GM12873 (cell line): ENCODE results near the gene PLEKHA1.

Experiments
- CTCF ChIP-seq: IDR thresholded peaks from 2 replicates; pipeline ENCODE4 v1.5.1; 2012; ENCODE audit warnings: low read depth, mild to moderate bottlenecking, moderate library complexity, low read length, control low read depth; ENCODE audit not compliant: insufficient read depth; ENCODE audit errors: missing control alignments

The PLEKHA1 gene

GRCh38 chr10:122373108-122373507, 1.4 kb upstream of the PLEKHA1 start:
- TF ChIP-seq CTCF: no peak

GRCh38 chr10:122373721-122374120, 787 bp upstream of the PLEKHA1 start:
- TF ChIP-seq CTCF: no peak

- TF ChIP-seq CTCF: no peak
These were observed 561 bp downstream of the PLEKHA1 start for GRCh38 chr10:122374859-122375678.

GRCh38 chr10:122375679-122376160, 1.2 kb downstream of the PLEKHA1 start:
- no peak for TF ChIP-seq CTCF

- TF ChIP-seq CTCF: no peak
These were observed 2.0 kb downstream of the PLEKHA1 start for GRCh38 chr10:122376364-122376961.

- no peak for TF ChIP-seq CTCF
These were observed 4.5 kb downstream of the PLEKHA1 start for GRCh38 chr10:122379041-122379440.

GRCh38 chr10:122379537-122379936, 5.0 kb downstream of the PLEKHA1 start:
- no peak for TF ChIP-seq CTCF
